ENCODE results near the gene POLDIP3. TPM values are rescaled to one million over a fixed set of nuclear protein-coding genes. Genes with fewer than 3 reads are reported as not detected.
A peak's percentile ranks its signal among the peaks of the same experiment; 100 is the strongest.

Gene POLDIP3, protein sequence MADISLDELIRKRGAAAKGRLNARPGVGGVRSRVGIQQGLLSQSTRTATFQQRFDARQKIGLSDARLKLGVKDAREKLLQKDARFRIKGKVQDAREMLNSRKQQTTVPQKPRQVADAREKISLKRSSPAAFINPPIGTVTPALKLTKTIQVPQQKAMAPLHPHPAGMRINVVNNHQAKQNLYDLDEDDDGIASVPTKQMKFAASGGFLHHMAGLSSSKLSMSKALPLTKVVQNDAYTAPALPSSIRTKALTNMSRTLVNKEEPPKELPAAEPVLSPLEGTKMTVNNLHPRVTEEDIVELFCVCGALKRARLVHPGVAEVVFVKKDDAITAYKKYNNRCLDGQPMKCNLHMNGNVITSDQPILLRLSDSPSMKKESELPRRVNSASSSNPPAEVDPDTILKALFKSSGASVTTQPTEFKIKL
- polyA plus RNA-seq (2012; ENCODE audit: missing spikeins) = 40.0 TPM

DNA sequence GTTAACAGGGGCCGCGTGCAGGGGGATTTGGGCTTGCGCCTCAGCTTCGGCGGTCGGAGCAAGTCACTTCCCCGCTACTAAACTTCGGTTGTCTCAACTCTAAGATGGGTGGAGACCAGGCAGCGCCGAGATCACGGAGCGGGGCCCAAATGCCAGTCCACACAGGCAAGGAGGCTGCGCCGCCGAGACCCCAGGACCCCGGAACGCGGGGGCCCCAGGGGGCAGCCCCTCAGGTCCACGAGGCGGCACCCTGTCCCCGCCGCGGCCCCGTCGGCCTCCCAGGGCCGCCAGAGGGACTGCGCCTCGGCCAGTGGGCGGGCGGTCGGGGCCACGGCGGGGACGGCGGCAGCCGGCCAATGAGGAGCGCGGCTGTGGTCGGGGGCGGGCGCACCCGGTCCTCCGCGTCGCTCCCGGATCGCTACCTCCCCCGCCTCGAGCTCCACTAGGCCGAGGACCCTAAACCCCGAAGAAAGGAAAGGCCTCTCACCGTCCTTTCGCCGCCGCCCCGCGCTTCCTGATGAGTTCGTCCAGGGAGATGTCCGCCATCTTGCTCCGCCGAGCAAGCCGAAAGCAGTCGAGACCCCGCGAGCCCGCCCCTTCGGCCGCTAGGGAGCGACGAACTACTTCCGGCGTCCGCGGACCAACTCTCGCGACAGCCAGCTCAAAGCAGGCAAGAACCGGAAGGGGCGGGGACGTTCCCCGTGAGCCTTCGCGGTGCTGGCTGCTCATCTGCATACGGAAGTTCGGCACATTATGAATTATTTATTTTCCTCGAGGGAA lies at the start of gene POLDIP3:
TSS of gene POLDIP3 (minus strand) at position 572 of the 780 bp plus-strand sequence. CDS start at position 546, 26 bp downstream.
- peak; percentile 78; the same call in 1 of the 2 replicates for TF ChIP-seq TAF1 (IDR thresholded peaks at IDR 0.05; ENCODE audit: borderline replicate concordance, low read depth, low read length)
- TF ChIP-seq POLR2AphosphoS5 (IDR thresholded peaks at IDR 0.05; ENCODE audit: low read depth, low read length) = 0 out of 2 replicates have a peak, but pooled peaks have one; percentile 39
- peak; percentile 63; the same call in 1 of the 2 replicates for TF ChIP-seq POLR2A (IDR thresholded peaks at IDR 0.05; ENCODE audit: low read depth, low read length)
- FAIRE-seq = no peak
- peak; percentile 91 for DNase-seq (ENCODE audit: insufficient read length)

DNA sequence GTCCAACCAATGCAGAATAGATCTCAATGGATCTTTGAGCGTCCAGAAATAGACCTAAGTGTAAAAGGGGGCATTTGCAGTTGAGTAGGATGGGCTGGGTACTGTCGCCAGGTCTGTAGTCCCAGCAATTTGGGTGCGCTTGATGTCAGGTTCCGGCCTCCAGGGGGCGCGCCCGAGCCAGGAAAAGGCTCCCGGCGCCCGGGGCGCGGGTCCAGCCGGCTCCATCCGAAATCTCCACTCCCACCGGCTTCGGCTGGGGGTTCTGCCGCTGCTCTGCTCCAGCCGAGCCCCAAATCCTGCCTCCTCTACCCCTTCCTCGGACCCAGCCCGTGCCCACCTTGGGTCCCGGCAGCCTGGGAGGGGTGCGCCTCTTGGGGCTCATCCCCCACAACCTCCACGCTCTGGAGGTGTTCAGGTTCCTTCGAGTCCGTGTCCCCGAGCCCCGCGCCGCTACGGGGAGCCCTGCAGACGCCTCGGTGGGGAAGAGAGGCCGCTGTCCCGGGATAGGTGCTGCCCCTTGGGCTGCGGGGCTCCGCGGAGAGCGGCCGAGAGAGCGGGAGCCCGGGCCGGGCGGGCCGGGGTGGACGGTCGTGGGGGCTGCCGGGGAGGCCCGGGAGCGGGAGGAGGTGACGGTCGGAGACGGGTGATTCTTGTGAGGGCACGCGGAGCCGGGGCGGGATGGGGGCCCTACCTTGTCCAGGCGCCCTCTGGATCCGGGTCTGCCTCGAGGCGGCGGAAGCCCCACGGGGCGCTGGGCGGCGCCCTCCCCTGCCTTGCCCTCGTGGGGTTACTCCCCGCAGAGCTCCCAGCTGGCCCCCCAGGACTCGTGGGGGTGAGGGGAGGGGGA lies 47.5 kb upstream of the POLDIP3 start:
- TF ChIP-seq TAF1 (IDR thresholded peaks at IDR 0.05; ENCODE audit: borderline replicate concordance, low read depth, low read length) (no peak), POLR2A (IDR thresholded peaks at IDR 0.05; ENCODE audit: low read depth, low read length) (peak; percentile 51; the same call in 1 of the 2 replicates)
- DNase-seq (ENCODE audit: insufficient read length) = peak; percentile 86
- FAIRE-seq = peak; percentile 75

DNA sequence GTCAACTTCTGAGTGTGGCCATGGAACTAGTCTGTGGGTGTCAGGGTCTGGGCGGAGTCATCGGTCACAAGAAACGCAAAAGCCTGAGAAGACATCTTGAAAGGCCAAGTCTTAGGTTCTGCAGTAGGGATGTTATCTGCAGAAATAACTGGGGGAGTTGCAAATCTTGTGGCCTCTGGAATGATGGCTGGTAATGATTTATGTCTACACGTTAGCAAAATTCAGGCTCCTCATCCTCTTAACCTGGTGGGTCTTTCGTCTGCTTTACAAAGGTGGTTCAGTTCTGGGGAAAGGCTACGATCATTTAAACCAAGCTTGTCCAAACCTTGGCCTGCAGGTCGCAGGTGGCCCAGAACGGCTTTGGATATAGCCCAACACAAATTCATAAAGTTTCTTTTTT lies 41.9 kb upstream of the POLDIP3 start:
- no peak for TF ChIP-seq POLR2AphosphoS5 (IDR thresholded peaks at IDR 0.05; ENCODE audit: low read depth, low read length)
- no peak for TF ChIP-seq TAF1 (IDR thresholded peaks at IDR 0.05; ENCODE audit: borderline replicate concordance, low read depth, low read length)
- TF ChIP-seq POLR2A (IDR thresholded peaks at IDR 0.05; ENCODE audit: low read depth, low read length) = no peak
- FAIRE-seq = no peak
- no peak for DNase-seq (ENCODE audit: insufficient read length)

DNA sequence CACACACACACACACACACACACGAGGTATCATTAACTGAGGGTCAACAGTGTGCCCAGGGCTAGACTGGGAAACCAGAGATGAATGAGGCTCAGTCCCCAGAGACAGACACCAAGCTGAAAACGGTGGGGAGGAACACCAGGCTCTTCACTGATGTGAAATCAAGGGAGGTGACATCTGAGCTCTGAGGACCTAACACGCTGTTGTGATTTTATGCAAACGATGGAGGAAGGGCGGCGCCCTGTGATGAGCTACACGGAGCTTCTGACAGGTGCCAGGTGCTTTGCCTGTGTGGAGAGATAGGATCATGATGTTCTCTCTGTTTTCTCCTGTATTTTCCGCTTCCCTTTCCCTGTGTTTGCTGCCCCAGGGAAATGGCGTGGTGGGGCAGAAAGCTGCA lies 41.0 kb upstream of the POLDIP3 start:
- FAIRE-seq (peak; percentile 64), DNase-seq (ENCODE audit: insufficient read length) (peak; percentile 62)
- TF ChIP-seq POLR2AphosphoS5 (IDR thresholded peaks at IDR 0.05; ENCODE audit: low read depth, low read length) (no peak), TAF1 (IDR thresholded peaks at IDR 0.05; ENCODE audit: borderline replicate concordance, low read depth, low read length) (no peak), POLR2A (IDR thresholded peaks at IDR 0.05; ENCODE audit: low read depth, low read length) (no peak)

DNA sequence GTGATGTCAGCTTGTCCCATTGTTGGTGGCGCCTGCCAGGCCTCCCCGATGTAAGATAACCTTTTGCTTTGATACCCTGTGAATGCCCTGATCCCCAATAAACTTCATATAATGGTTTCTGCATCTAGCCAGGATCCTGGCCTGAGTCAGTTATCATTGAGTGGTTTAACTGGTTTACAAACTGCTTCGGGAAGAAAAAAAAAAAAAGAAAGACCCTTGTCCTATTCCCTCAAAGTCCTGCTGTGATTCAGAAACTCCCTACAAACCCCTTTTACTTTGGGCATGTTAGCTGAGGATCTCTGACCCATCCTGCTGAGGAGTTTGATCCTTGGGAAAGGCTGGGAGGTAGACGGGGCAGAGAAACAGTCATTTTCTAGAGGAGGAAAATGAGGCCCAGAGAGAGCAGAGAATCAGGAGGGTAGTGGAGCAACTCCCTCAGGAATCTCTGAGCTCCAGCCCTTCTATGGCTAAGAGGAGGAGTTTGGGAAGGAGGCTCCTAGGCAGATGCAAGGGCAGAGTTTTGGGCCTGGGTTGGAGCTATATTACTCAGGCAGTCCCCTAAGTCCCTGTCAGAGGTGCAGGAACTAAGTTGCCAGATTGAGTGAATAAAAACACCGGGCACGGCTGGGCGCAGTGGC lies 39.9 kb upstream of the POLDIP3 start:
- FAIRE-seq (no peak), DNase-seq (ENCODE audit: insufficient read length) (no peak)
- no peak for TF ChIP-seq POLR2A (IDR thresholded peaks at IDR 0.05; ENCODE audit: low read depth, low read length)
- no peak for TF ChIP-seq POLR2AphosphoS5 (IDR thresholded peaks at IDR 0.05; ENCODE audit: low read depth, low read length)
- TF ChIP-seq TAF1 (IDR thresholded peaks at IDR 0.05; ENCODE audit: borderline replicate concordance, low read depth, low read length) = no peak

DNA sequence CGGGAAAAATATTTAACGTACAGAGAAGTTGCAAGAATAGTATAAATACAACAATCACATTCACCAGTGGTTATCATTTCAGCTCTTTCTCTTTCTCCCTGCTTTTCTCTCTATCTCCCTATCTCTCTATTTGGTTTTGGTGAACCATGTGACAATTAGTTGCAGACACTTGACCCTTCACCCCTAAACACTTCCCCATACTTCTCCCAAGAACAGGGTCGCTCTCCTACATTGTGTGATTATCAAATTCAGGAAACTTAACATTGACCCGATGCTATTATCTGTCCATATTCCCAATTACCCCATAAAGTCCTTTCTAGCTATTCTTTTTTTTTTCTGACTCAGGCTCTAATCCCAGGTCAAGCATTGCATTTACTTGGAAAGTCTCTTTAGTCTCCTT lies 39.3 kb upstream of the POLDIP3 start:
- no peak for FAIRE-seq
- no peak for DNase-seq (ENCODE audit: insufficient read length)
- TF ChIP-seq POLR2A (IDR thresholded peaks at IDR 0.05; ENCODE audit: low read depth, low read length) (no peak), POLR2AphosphoS5 (IDR thresholded peaks at IDR 0.05; ENCODE audit: low read depth, low read length) (no peak), TAF1 (IDR thresholded peaks at IDR 0.05; ENCODE audit: borderline replicate concordance, low read depth, low read length) (no peak)

DNA sequence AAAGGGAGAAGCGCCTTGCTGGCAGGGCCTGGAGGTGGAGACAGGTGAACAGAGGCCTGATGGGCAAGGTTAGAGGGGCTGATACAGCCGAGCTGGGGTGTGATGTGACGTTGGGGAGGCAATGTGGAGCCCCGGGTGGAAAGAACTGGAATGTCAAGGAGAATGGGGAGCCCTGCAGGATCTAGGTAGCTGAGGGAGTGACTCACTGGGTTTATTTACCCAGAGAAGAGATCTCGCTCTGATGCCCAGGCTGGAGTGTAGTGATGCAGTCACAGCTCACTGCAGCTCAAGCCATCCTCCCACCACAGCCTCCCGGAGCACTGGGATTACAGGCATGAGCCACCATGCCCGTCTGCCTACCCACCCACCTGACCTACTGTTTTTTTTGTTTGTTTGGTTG lies 36.5 kb upstream of the POLDIP3 start:
- no peak for TF ChIP-seq POLR2AphosphoS5 (IDR thresholded peaks at IDR 0.05; ENCODE audit: low read depth, low read length)
- no peak for TF ChIP-seq POLR2A (IDR thresholded peaks at IDR 0.05; ENCODE audit: low read depth, low read length)
- TF ChIP-seq TAF1 (IDR thresholded peaks at IDR 0.05; ENCODE audit: borderline replicate concordance, low read depth, low read length) = no peak
- FAIRE-seq = no peak
- no peak for DNase-seq (ENCODE audit: insufficient read length)

DNA sequence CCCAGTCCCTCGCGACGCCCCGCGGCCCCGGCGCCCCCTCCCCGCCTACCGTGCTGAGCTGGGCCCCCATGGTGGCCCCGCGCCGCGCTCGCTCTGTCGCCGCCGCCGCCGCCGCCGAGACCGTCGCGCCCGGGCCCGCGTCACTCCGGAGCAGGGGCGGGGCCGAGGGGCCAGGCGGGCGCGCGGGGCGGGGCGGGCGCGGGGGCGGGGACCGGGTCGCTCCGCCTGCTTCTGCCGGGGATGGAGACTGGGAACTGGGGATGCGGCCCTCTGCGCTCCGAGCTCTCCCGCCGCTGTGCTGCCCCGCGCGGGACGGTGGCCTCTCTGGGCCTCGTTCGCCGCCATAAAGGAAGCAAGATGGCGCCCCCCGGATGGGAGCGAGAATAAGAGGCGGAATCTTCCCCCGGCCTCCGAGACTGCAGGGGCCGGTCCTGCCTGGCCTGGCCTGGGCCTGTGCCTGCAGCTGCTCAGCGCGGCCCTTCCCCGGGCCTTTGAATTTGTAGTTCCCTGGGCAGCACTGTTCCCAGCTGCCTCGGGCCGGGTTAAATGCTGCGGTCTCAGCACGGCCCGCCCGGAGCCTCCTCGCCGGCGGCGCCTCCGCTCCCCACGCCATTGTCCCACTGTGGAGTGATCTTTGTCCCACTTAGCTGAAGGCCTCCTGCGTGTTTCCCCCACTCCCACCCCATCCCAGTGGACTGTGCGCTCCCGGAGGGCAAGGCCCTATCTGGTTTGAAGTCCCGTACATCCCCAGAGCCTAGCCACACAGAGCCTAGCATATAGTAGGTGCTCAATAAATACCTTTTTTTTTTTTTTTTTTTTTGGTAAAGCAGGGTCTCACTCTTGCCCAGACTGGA lies 34.8 kb upstream of the POLDIP3 start, which contains the start of gene CYB5R3:
TSS of gene CYB5R3 (minus strand) at position 147 of the 854 bp plus-strand sequence. CDS start at position 70, 77 bp downstream.
- TF ChIP-seq POLR2A (IDR thresholded peaks at IDR 0.05; ENCODE audit: low read depth, low read length) (peak; percentile 63), TAF1 (IDR thresholded peaks at IDR 0.05; ENCODE audit: borderline replicate concordance, low read depth, low read length) (peak; percentile 51; the same call in 1 of the 2 replicates), POLR2AphosphoS5 (IDR thresholded peaks at IDR 0.05; ENCODE audit: low read depth, low read length) (no peak)
- DNase-seq (ENCODE audit: insufficient read length) (peak; percentile 94), FAIRE-seq (no peak)

DNA sequence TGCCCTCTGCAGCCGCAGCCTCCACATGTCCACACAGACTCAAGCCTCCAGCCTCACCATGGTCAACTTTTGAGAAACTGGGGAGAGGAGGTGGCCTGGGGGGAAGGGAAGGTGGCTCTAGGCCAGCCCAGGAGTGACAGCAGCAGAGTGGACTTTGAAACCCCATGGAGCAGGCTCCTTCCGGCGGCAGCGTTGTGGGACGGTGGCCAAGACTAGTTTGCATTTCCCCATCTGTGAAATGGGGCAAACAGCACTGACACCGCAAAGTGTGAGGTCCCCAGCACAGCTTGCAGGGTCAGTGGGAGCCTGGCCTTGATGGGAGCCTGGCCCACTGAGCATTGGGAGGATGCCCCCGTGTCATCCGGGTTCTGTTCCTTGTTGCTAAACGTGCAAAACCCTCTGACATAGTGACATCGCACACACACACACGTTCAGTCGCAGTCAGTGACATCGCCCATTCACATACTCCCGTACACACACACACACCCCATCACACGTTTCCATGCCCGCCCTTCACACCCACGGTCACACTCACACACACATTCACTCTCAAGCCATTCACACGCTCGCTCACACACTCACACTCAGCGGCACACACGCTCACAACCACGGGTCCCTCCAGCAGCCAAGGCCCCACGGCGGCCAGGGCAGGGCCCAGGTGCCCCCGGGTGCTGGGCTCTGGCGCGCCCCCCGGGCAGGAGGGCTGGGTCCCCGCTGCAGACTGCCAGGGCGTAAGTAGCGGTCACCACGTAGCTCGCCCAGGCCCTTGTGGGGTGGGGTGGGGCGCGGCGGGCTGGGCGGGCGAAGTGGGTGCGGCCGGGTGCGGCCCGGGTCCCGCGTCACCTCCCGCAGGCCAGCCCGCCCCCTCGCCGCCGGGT lies 33.9 kb upstream of the POLDIP3 start:
- FAIRE-seq (peak; percentile 86), DNase-seq (ENCODE audit: insufficient read length) (no peak)
- no peak for TF ChIP-seq POLR2A (IDR thresholded peaks at IDR 0.05; ENCODE audit: low read depth, low read length)
- no peak for TF ChIP-seq POLR2AphosphoS5 (IDR thresholded peaks at IDR 0.05; ENCODE audit: low read depth, low read length)
- no peak for TF ChIP-seq TAF1 (IDR thresholded peaks at IDR 0.05; ENCODE audit: borderline replicate concordance, low read depth, low read length)
